IMR-90 (cell line): ENCODE data around the gene GDI2. TPM values are rescaled to one million over a fixed set of nuclear protein-coding genes. Genes with fewer than 3 reads are reported as not detected.

ENCODE experiments used
- ATAC-seq: fragments of 200-7000 bp; cut with Tn5 transposase; 2 replicates; pipeline ENCODE4 v1.9.1; 2020; ENCODE audit warnings: low read depth, mild to moderate bottlenecking, moderate library complexity
- BruUV-seq: library from RNA; stranded (reverse); fragments of 400-500 nt; replicated peaks from 2 replicates; lab custom pipeline; 2021; lab: Mats Ljungman, UMichigan
- CTCF ChIA-PET: fragments of 300-600 bp; formaldehyde crosslinking; extraction: SDS; loops from one replicate; lab custom pipeline; 2021; ENCODE audit warnings: antibody characterized with exemption; lab: Yijun Ruan, JAX
- POLR2A ChIA-PET: fragments of 300-600 bp; sonication (Branson Sonifier 250); formaldehyde crosslinking; loops from one replicate; lab custom pipeline; 2022; ENCODE audit warnings: antibody characterized with exemption; ENCODE audit not compliant: unreplicated experiment; lab: Charles Lee
- DNase-seq: peaks from one replicate; pipeline ENCODE4 v3.0.0; 2013
- H2AFZ ChIP-seq: replicated peaks from 2 replicates; pipeline ENCODE3; 2013; ENCODE audit warnings: low read length, mild to moderate bottlenecking; ENCODE audit not compliant: poor library complexity
- H2AK5ac ChIP-seq: 2 replicates; pipeline ENCODE4 v1.6.1; 2013; ENCODE audit warnings: low read depth, low read length, inconsistent platforms
- H2AK9ac ChIP-seq: replicated peaks from 2 replicates; pipeline ENCODE3; 2013; ENCODE audit warnings: mild to moderate bottlenecking, low read depth, low read length, moderate library complexity; ENCODE audit not compliant: poor library complexity
- H2BK120ac ChIP-seq: 2 replicates; pipeline ENCODE4 v1.6.1; 2013; ENCODE audit warnings: low read depth, low read length, inconsistent platforms
- H2BK15ac ChIP-seq: 3 replicates; pipeline ENCODE4 v1.6.1; 2013; ENCODE audit warnings: low read depth, low read length, inconsistent platforms
- H2BK20ac ChIP-seq: 2 replicates; pipeline ENCODE4 v1.6.1; 2013; ENCODE audit warnings: low read depth, mild to moderate bottlenecking, inconsistent platforms, low read length, moderate library complexity
- H2BK5ac ChIP-seq: 2 replicates; pipeline ENCODE4 v1.6.1; 2013; ENCODE audit warnings: mild to moderate bottlenecking, low read depth, low read length, inconsistent platforms; ENCODE audit not compliant: poor library complexity, severe bottlenecking
- H3K14ac ChIP-seq: replicated peaks from 2 replicates; pipeline ENCODE4 v1.6.1; 2013; ENCODE audit warnings: low read depth, low read length, inconsistent platforms
- H3K18ac ChIP-seq: 2 replicates; pipeline ENCODE4 v1.6.1; 2013; ENCODE audit warnings: low read depth, low read length, control low read depth
- H3K23ac ChIP-seq: 2 replicates; pipeline ENCODE4 v1.6.1; 2013; ENCODE audit warnings: low read depth, low read length, inconsistent platforms
- H3K27ac ChIP-seq: 2 replicates; pipeline ENCODE4 v1.5.1; 2013; ENCODE audit warnings: mild to moderate bottlenecking, control low read depth, low read length; ENCODE audit not compliant: insufficient read depth
- H3K27me3 ChIP-seq: 2 replicates; pipeline ENCODE4 v1.6.1; 2013; ENCODE audit warnings: low read length; ENCODE audit not compliant: control insufficient read depth, insufficient read depth
- H3K36me3 ChIP-seq: 2 replicates; pipeline ENCODE4 v1.6.1; 2013; ENCODE audit warnings: low read length, mixed read lengths; ENCODE audit not compliant: control insufficient read depth, insufficient read depth
- H3K4ac ChIP-seq: 2 replicates; pipeline ENCODE4 v1.6.1; 2013; ENCODE audit warnings: low read depth, low read length, inconsistent platforms
- H3K4me1 ChIP-seq: 2 replicates; pipeline ENCODE4 v1.6.1; 2013; ENCODE audit warnings: low read length, mixed read lengths; ENCODE audit not compliant: control insufficient read depth, insufficient read depth
- H3K4me2 ChIP-seq: 2 replicates; pipeline ENCODE4 v1.6.1; 2013; ENCODE audit warnings: low read depth, mild to moderate bottlenecking, control low read depth, low read length, moderate library complexity
- H3K4me3 ChIP-seq: 2 replicates; pipeline ENCODE4 v1.5.1; 2013; ENCODE audit warnings: low read depth, mild to moderate bottlenecking, control low read depth, low read length, moderate library complexity; ENCODE audit not compliant: insufficient read depth
- H3K56ac ChIP-seq: 2 replicates; pipeline ENCODE4 v1.6.1; 2013; ENCODE audit warnings: low read length, inconsistent platforms; ENCODE audit not compliant: insufficient read depth; ENCODE audit errors: extremely low read depth
- H3K79me1 ChIP-seq, 2 experiments: 2 replicates each; pipeline ENCODE4 v1.6.1; 2013; ENCODE audit warnings: low read length in 2 of 2, inconsistent platforms in 1 of 2, low read depth in 1 of 2
- H3K9ac ChIP-seq: 2 replicates; pipeline ENCODE4 v1.6.1; 2013; ENCODE audit warnings: low read depth, low read length, control low read depth
- H3K9me1 ChIP-seq: 2 replicates; pipeline ENCODE4 v1.6.1; 2013; ENCODE audit warnings: low read length, inconsistent platforms; ENCODE audit not compliant: insufficient read depth
- H3K9me3 ChIP-seq: 2 replicates; pipeline ENCODE4 v1.6.1; 2013; ENCODE audit warnings: low read length; ENCODE audit not compliant: control insufficient read depth, insufficient read depth
- H4K20me1 ChIP-seq: 2 replicates; pipeline ENCODE4 v1.6.1; 2013; ENCODE audit warnings: low read length, inconsistent platforms; ENCODE audit not compliant: insufficient read depth
- H4K5ac ChIP-seq: 2 replicates; pipeline ENCODE4 v1.6.1; 2013; ENCODE audit warnings: mild to moderate bottlenecking, low read depth, low read length, control low read depth
- H4K8ac ChIP-seq, 2 experiments: 2 replicates each; pipeline ENCODE4 v1.6.1; 2013; ENCODE audit warnings: low read depth in 2 of 2, low read length in 2 of 2, control low read depth in 1 of 2, inconsistent platforms in 1 of 2
- H4K91ac ChIP-seq: 2 replicates; pipeline ENCODE4 v1.6.1; 2013; ENCODE audit warnings: low read depth, low read length, inconsistent platforms; ENCODE audit not compliant: insufficient read depth
- BHLHE40 ChIP-seq: fragments of 150-350 bp; IDR thresholded peaks from 2 replicates; pipeline ENCODE4 v1.6.1; 2016; ENCODE audit warnings: mild to moderate bottlenecking, low read depth, low read length
- CEBPB ChIP-seq: IDR thresholded peaks from 2 replicates; pipeline ENCODE4 v1.6.1; 2012; ENCODE audit warnings: low read depth, low read length, improper control_type of control experiment
- CHD1 ChIP-seq: IDR thresholded peaks from 2 replicates; pipeline ENCODE4 v1.6.1; 2012; ENCODE audit warnings: low read depth, low read length, improper control_type of control experiment
- CTCF ChIP-seq: conservative IDR thresholded peaks from 2 replicates; pipeline ENCODE4 v1.5.1; 2012; ENCODE audit warnings: mild to moderate bottlenecking, low read depth, low read length, improper control_type of control experiment
- NFE2L2 ChIP-seq: fragments of 150-350 bp; IDR thresholded peaks from 2 replicates; pipeline ENCODE4 v1.6.1; 2016; ENCODE audit warnings: low read depth, mild to moderate bottlenecking, low read length
- POLR2A ChIP-seq: IDR thresholded peaks from 2 replicates; pipeline ENCODE4 v1.6.1; 2012; ENCODE audit warnings: mild to moderate bottlenecking, low read depth, low read length
- RAD21 ChIP-seq: IDR thresholded peaks from 2 replicates; pipeline ENCODE4 v1.6.1; 2012; ENCODE audit warnings: low read length, improper control_type of control experiment
- RCOR1 ChIP-seq: IDR thresholded peaks from 2 replicates; pipeline ENCODE4 v1.6.1; 2012; ENCODE audit warnings: mild to moderate bottlenecking, low read length, improper control_type of control experiment; ENCODE audit not compliant: insufficient replicate concordance
- RFX5 ChIP-seq: IDR thresholded peaks from 2 replicates; pipeline ENCODE4 v1.8.0; 2012; ENCODE audit warnings: low read depth, mild to moderate bottlenecking, low read length, moderate library complexity
- SMC3 ChIP-seq: fragments of 150-350 bp; IDR thresholded peaks from 2 replicates; pipeline ENCODE4 v1.6.1; 2016; ENCODE audit warnings: low read depth, mild to moderate bottlenecking, antibody characterized with exemption, low read length, moderate library complexity
- WGBS, 2 experiments: methylation state at CpG; one replicate each; pipeline versions ENCODE4 v1.1.5 to v1.1.7; 2013; ENCODE audit warnings: missing lambda C conversion rate in 2 of 2; ENCODE audit not compliant: insufficient read length in 1 of 2; ENCODE audit errors: extremely low coverage in 2 of 2; 5-methylcytosine and 5-hydroxymethylcytosine counted together
- dilution Hi-C: fragments of 300-500 bp; cut with HindIII; formaldehyde crosslinking; loops from one replicate; pipeline ENCODE4 v1.14.3; 2018; ENCODE audit warnings: low sequenced_read_pairs; ENCODE audit not compliant: unreplicated experiment
- in situ Hi-C: fragments of 300-500 bp; cut with MboI; formaldehyde crosslinking; loops from 3 replicates; pipeline ENCODE4 v1.14.3; 2019; ENCODE audit warnings: low sequenced_read_pairs, inconsistent platforms, mixed read lengths
- intact Hi-C: fragments of 100-400 bp; cut with micrococcal nuclease; formaldehyde crosslinking; loops from 2 replicates; pipeline ENCODE4 v1.10.0; 2022
- polyA plus RNA-seq, 3 experiments: library from polyadenylated mRNA; depleted of rRNA; stranded (reverse); fragments of >200 nt; gene quantifications; 2 replicates each; pipeline ENCODE4 v1.2.3, GENCODE V29; 2012; ENCODE audit warnings: low replicate concordance in 1 of 3
- total RNA-seq: library from RNA; depleted of rRNA; stranded (reverse); fragments of >200 nt; gene quantifications from 2 replicates; pipeline ENCODE4 v1.2.3, GENCODE V29; 2012
- TF ChIP-seq, protein P1 (sequence below): fragments of 150-350 bp; IDR thresholded peaks from 2 replicates; pipeline ENCODE4 v1.6.1; 2017; ENCODE audit warnings: mild to moderate bottlenecking, antibody characterized with exemption, low read length, low read depth

GDI2 gene
- total and polyA plus RNA-seq, 2 of the 4 experiments (the other 2 are of a cell fraction): 171 to 396 TPM

DNA sequence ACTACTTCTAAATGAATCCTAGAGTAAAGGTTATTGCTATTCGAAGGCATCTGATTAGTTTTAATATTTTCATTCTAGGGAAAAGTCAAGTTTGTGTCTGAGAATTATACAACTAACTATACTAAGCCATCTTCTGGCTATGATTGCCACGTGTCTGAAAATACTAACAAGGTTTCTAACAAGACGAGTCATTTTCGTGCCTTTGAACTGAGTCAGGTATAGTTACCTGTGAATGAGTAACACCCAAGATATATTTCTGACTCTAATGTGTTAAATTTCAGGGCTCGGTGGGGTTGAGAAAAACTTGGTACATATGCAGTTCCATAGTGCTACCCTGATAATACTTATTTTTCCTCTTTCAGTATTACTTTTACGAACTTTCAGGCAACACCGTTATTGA lies 93.1 kb downstream of the GDI2 start:
- CTCF ChIA-PET: no interaction called here
- H2AK9ac ChIP-seq: no peak overlapping the region
- no peak overlapping the region for H3K4ac ChIP-seq
- dilution Hi-C loops (no loop called here), intact Hi-C loops (no loop called here), in situ Hi-C loops (no loop called here)
- no TSS peak for BruUV-seq
- no peak overlapping the region for H2BK20ac ChIP-seq
- H3K4me1 ChIP-seq: peaks cover 3% of the 10 kb centered on the region; the same call in 1 of the 2 replicates
- H3K79me1 ChIP-seq: peaks cover 11 to 31% of the 10 kb centered on the region in 2 experiments
- H3K9me3 ChIP-seq: no peaks in the 10 kb centered on the region
- no peak overlapping the region for H3K4me2 ChIP-seq
- POLR2A ChIA-PET: no interaction called here
- no peaks in the 10 kb centered on the region for H4K20me1 ChIP-seq
- no peak for ATAC-seq
- H3K9me1 ChIP-seq: 0 out of 2 replicates have a peak, but pooled peaks cover 3% of the 10 kb centered on the region
- TF ChIP-seq CHD1 (no peak), RAD21 (no peak), RFX5 (no peak), RCOR1 (no peak), BHLHE40 (no peak), CTCF (no peak), POLR2A (no peak), CEBPB (no peak), SMC3 (no peak), NFE2L2 (no peak)
- TF ChIP-seq, protein P1, sequence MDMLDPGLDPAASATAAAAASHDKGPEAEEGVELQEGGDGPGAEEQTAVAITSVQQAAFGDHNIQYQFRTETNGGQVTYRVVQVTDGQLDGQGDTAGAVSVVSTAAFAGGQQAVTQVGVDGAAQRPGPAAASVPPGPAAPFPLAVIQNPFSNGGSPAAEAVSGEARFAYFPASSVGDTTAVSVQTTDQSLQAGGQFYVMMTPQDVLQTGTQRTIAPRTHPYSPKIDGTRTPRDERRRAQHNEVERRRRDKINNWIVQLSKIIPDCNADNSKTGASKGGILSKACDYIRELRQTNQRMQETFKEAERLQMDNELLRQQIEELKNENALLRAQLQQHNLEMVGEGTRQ: no peak
- no peak overlapping the region for H3K56ac ChIP-seq
- DNase-seq: no peak
- H3K27me3 ChIP-seq: no peaks in the 10 kb centered on the region
- H4K91ac ChIP-seq: no peak overlapping the region
- H3K4me3 ChIP-seq: no peak overlapping the region
- H3K9ac ChIP-seq: no peak overlapping the region
- H2AK5ac ChIP-seq: no peak overlapping the region
- no peak overlapping the region for H2BK15ac ChIP-seq
- no peak overlapping the region for H3K14ac ChIP-seq
- H2BK5ac ChIP-seq: no peak overlapping the region
- 91% methylated on average over 3 of the region's 7 CpGs; no CpG with 5 or more reads in 1 of the 2 experiments for WGBS, 2 experiments
- no peak overlapping the region for H3K27ac ChIP-seq
- no peak overlapping the region for H2AFZ ChIP-seq
- no peak overlapping the region for H4K5ac ChIP-seq
- H3K36me3 ChIP-seq: peaks cover 1% of the 10 kb centered on the region; the same call in 1 of the 2 replicates
- H3K23ac ChIP-seq: no peak overlapping the region
- H3K18ac ChIP-seq: no peak overlapping the region
- H4K8ac ChIP-seq: no peak overlapping the region; a peak in 1 of 4 replicates
- H2BK120ac ChIP-seq: no peak overlapping the region
